ENCODE results near the gene CDH20. TPM values are rescaled to one million over a fixed set of nuclear protein-coding genes. Genes with fewer than 3 reads are reported as not detected.

CDH20 gene
- total and polyA plus RNA-seq, 2 of the 4 experiments (the other 2 are of a cell fraction) = not detected

DNA sequence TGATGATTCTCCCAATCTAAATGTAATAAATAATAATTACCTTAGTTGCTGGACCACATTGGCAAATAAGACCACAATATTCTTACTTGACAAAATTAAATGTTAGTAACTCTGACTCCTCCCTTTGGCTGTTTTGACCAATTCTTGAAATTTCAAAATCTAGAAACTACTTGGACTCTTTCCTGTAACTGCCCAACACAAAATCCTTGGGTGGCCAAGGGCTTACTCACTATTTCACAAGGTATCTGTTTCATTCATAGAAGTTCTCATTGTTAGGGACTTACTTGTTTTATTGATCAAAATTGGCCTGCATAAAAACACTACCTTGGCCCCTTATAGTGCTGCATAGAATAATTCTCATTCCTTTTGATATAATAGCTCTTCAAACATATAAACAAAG, 19.4 kb downstream of the CDH20 start:
- intact Hi-C loops (cut with micrococcal nuclease) = no loop called here
- DNase-seq = no peak
- Histone ChIP-seq H2AFZ (replicated peaks; ENCODE audit: low read length, poor library complexity) (no peak overlapping the region), H3K9me3 (ENCODE audit: control insufficient read depth, insufficient read depth, low read length) (no peaks in the 10 kb centered on the region), H2AK9ac (replicated peaks; ENCODE audit: low read depth, low read length, poor library complexity) (no peak overlapping the region), H3K4me2 (ENCODE audit: low read depth, low read length) (no peak overlapping the region), H2BK5ac (ENCODE audit: low read depth, low read length, poor library complexity, severe bottlenecking) (no peak overlapping the region), H3K9ac (ENCODE audit: low read depth, low read length) (no peak overlapping the region), H3K4me3 (ENCODE audit: insufficient read depth, low read depth, low read length) (no peak overlapping the region), H4K5ac (ENCODE audit: low read depth, low read length) (no peak overlapping the region), H3K36me3 (ENCODE audit: control insufficient read depth, insufficient read depth, low read length) (no peaks in the 10 kb centered on the region), H4K91ac (ENCODE audit: insufficient read depth, low read depth, low read length) (no peak overlapping the region), H3K79me1 (ENCODE audit: low read depth in 1 of 2, low read length in 2 of 2) (no peaks in the 10 kb centered on the region), H3K9me1 (ENCODE audit: insufficient read depth, low read length) (no peaks in the 10 kb centered on the region), H4K20me1 (ENCODE audit: insufficient read depth, low read length) (no peaks in the 10 kb centered on the region), H3K27ac (ENCODE audit: insufficient read depth, low read length) (no peak overlapping the region), H2BK20ac (ENCODE audit: low read depth, low read length) (no peak overlapping the region), H2AK5ac (ENCODE audit: low read depth, low read length) (no peak overlapping the region), H3K4me1 (ENCODE audit: control insufficient read depth, insufficient read depth, low read length) (no peaks in the 10 kb centered on the region), H4K8ac (ENCODE audit: low read depth in 2 of 2, low read length in 2 of 2) (no peak overlapping the region), H3K56ac (ENCODE audit: extremely low read depth, insufficient read depth, low read length) (no peak overlapping the region), H3K4ac (ENCODE audit: low read depth, low read length) (no peak overlapping the region), H2BK15ac (ENCODE audit: low read depth, low read length) (no peak overlapping the region), H3K23ac (ENCODE audit: low read depth, low read length) (no peak overlapping the region), H3K27me3 (ENCODE audit: control insufficient read depth, insufficient read depth, low read length) (no peaks in the 10 kb centered on the region; the same call in 1 of the 2 replicates), H3K18ac (ENCODE audit: low read depth, low read length) (no peak overlapping the region), H3K14ac (replicated peaks; ENCODE audit: low read depth, low read length) (no peak overlapping the region), H2BK120ac (ENCODE audit: low read depth, low read length) (no peak overlapping the region)
- no peak for ATAC-seq (ENCODE audit: low read depth)
- TF ChIP-seq POLR2A (IDR thresholded peaks at IDR 0.05; ENCODE audit: low read depth, low read length) (no peak), MAFK (IDR thresholded peaks at IDR 0.05; ENCODE audit: low read depth, low read length) (no peak), RCOR1 (IDR thresholded peaks at IDR 0.05; ENCODE audit: insufficient replicate concordance, low read length) (no peak)
- TF ChIP-seq, protein P1, sequence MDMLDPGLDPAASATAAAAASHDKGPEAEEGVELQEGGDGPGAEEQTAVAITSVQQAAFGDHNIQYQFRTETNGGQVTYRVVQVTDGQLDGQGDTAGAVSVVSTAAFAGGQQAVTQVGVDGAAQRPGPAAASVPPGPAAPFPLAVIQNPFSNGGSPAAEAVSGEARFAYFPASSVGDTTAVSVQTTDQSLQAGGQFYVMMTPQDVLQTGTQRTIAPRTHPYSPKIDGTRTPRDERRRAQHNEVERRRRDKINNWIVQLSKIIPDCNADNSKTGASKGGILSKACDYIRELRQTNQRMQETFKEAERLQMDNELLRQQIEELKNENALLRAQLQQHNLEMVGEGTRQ (IDR thresholded peaks at IDR 0.05; ENCODE audit: low read depth, low read length) = no peak
- TF ChIP-seq, protein P2, sequence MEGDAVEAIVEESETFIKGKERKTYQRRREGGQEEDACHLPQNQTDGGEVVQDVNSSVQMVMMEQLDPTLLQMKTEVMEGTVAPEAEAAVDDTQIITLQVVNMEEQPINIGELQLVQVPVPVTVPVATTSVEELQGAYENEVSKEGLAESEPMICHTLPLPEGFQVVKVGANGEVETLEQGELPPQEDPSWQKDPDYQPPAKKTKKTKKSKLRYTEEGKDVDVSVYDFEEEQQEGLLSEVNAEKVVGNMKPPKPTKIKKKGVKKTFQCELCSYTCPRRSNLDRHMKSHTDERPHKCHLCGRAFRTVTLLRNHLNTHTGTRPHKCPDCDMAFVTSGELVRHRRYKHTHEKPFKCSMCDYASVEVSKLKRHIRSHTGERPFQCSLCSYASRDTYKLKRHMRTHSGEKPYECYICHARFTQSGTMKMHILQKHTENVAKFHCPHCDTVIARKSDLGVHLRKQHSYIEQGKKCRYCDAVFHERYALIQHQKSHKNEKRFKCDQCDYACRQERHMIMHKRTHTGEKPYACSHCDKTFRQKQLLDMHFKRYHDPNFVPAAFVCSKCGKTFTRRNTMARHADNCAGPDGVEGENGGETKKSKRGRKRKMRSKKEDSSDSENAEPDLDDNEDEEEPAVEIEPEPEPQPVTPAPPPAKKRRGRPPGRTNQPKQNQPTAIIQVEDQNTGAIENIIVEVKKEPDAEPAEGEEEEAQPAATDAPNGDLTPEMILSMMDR (conservative IDR thresholded peaks at IDR 0.05; ENCODE audit: low read depth, low read length) = no peak
- dilution Hi-C loops (cut with HindIII; ENCODE audit: low sequenced_read_pairs, unreplicated experiment) = no loop called here
- in situ Hi-C loops (cut with MboI; ENCODE audit: low sequenced_read_pairs) = no loop called here
- ChIA-PET POLR2A (ENCODE audit: unreplicated experiment) (no interaction called here), CTCF (no interaction called here)
- no TSS peak for BruUV-seq (replicated peaks)
